Adrenal gland (tissue), 5 donors: Measurements from ENCODE around the gene AREL1.

Experiments
- CTCF ChIP-seq, 6 experiments: fragments of 450-650 bp in 4 of 6; fragments of 200-600 bp in 2 of 6; sonication (generic) in 1 of 6; IDR thresholded peaks; 1 replicate in 5 of 6; 2 replicates in 1 of 6; pipeline versions ENCODE4 v1.5.1 to v1.8.0; 2016 to 2021; ENCODE audit warnings: antibody characterized with exemption in 6 of 6, mild to moderate bottlenecking in 2 of 6, moderate library complexity in 1 of 6
- POLR2A ChIP-seq, 2 donors: fragments of 450-650 bp; IDR thresholded peaks; one replicate each; pipeline ENCODE4 v1.6.1; 2017; ENCODE audit warnings: antibody characterized with exemption in 2 of 2, mild to moderate bottlenecking in 2 of 2, moderate library complexity in 1 of 2
- donor health status: DM: no; HTN: no; CAD: no.

GRCh38 chr14:74685921-74686678, 26.8 kb downstream of the AREL1 start:
- no peak for TF ChIP-seq CTCF (IDR thresholded peaks at IDR 0.05)
- TF ChIP-seq POLR2A (IDR thresholded peaks at IDR 0.05), result no peak
